Measurements from ENCODE around the gene TUBB2B.

The TUBB2B gene

GRCh38 chr6:3235486-3235885 lies 8.0 kb upstream of the TUBB2B start:
- Histone ChIP-seq H3K4me3 (ENCODE audit: control insufficient read depth in 1 of 7, extremely low read depth in 1 of 7, insufficient read depth in 4 of 7, low read depth in 2 of 7, low read length in 6 of 7) (no peak overlapping the region), H3K4me1 (ENCODE audit: control extremely low read depth in 1 of 4, control insufficient read depth in 4 of 4, insufficient read depth in 4 of 4, low read length in 3 of 4) (peaks cover 3 to 39% (median 20%) of the 10 kb centered on the region in 4 experiments), H3K27me3 (replicated peaks in 2 of 5; ENCODE audit: control insufficient read depth in 4 of 5, insufficient read depth in 5 of 5, low read length in 4 of 5) (peaks cover 12 to 40% (median 30%) of the 10 kb centered on the region in 5 experiments), H3K9me3 (ENCODE audit: control extremely low read depth in 1 of 5, control insufficient read depth in 4 of 5, insufficient read depth in 2 of 5, low read depth in 1 of 5, low read length in 4 of 5) (no peaks in the 10 kb centered on the region), H3K36me3 (ENCODE audit: control insufficient read depth in 4 of 4, insufficient read depth in 4 of 4, low read length in 3 of 4) (no peaks in the 10 kb centered on the region), H3K27ac (ENCODE audit: insufficient read depth in 1 of 2, low read depth in 1 of 2, low read length in 2 of 2, poor library complexity in 1 of 2, severe bottlenecking in 2 of 2) (no peak overlapping the region)
- peak in 1 of 3 donors; percentile 26 for DNase-seq
- WGBS (ENCODE audit: insufficient coverage), result 83% methylated on average over 1 of the region's 2 CpGs
- ChIA-PET CTCF (interaction anchor here (1.9 to 3.2 kb wide), 2 partner anchors 10 to 15 kb away, joined by 7 to 23 read pairs; no protein-coding TSS in a partner anchor), POLR2A (no interaction called here)

DNA sequence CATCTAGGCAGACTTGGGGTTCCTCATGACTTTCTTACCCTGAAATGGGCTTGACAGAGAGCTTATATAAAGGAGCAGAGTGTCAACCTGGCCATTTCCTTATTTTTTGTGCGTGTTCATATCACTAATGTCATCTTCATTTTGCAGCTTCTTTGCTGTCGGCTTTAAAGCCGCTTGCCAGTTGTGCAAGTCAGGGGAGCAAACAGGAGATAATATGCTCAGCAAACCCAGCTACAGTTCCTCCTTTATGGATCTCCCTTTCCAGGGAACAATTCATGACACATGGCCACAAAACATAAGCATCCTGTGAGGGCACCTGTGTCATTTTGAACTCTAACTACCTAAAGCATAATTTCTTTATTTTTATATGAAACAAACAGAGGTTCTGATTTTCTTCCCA lies 6.5 kb upstream of the TUBB2B start:
- CTCF ChIA-PET, result interaction anchor here (0.6 to 1.0 kb wide), 3 partner anchors 10 to 46 kb away, joined by 3 to 4 read pairs (median 3); no protein-coding TSS in a partner anchor
- POLR2A ChIA-PET, result no interaction called here
- Histone ChIP-seq H3K27me3 (replicated peaks in 2 of 5; ENCODE audit: control insufficient read depth in 4 of 5, insufficient read depth in 5 of 5, low read length in 4 of 5) (peaks cover 17 to 56% (median 37%) of the 10 kb centered on the region in 5 experiments), H3K9me3 (ENCODE audit: control extremely low read depth in 1 of 5, control insufficient read depth in 4 of 5, insufficient read depth in 2 of 5, low read depth in 1 of 5, low read length in 4 of 5) (no peaks in the 10 kb centered on the region), H3K4me1 (ENCODE audit: control extremely low read depth in 1 of 4, control insufficient read depth in 4 of 4, insufficient read depth in 4 of 4, low read length in 3 of 4) (peaks cover 3 to 50% (median 30%) of the 10 kb centered on the region in 4 experiments), H3K27ac (ENCODE audit: insufficient read depth in 1 of 2, low read depth in 1 of 2, low read length in 2 of 2, poor library complexity in 1 of 2, severe bottlenecking in 2 of 2) (no peak overlapping the region), H3K36me3 (ENCODE audit: control insufficient read depth in 4 of 4, insufficient read depth in 4 of 4, low read length in 3 of 4) (no peaks in the 10 kb centered on the region), H3K4me3 (ENCODE audit: control insufficient read depth in 1 of 7, extremely low read depth in 1 of 7, insufficient read depth in 4 of 7, low read depth in 2 of 7, low read length in 6 of 7) (no peak overlapping the region)
- DNase-seq, result no peak
- WGBS (ENCODE audit: insufficient coverage), result 76% methylated on average over 3 of the region's 3 CpGs

GRCh38 chr6:3233321-3233720 lies 5.9 kb upstream of the TUBB2B start:
- 94% methylated on average over 2 of the region's 3 CpGs for WGBS (ENCODE audit: insufficient coverage)
- no peak for DNase-seq
- H3K27me3 ChIP-seq (replicated peaks in 2 of 5; ENCODE audit: control insufficient read depth in 4 of 5, insufficient read depth in 5 of 5, low read length in 4 of 5), result peaks cover 17 to 61% (median 39%) of the 10 kb centered on the region in 5 experiments
- H3K4me1 ChIP-seq (ENCODE audit: control extremely low read depth in 1 of 4, control insufficient read depth in 4 of 4, insufficient read depth in 4 of 4, low read length in 3 of 4), result peaks cover 3 to 53% (median 35%) of the 10 kb centered on the region in 4 experiments
- ChIA-PET POLR2A (no interaction called here), CTCF (interaction anchor here (0.6 to 1.0 kb wide), 2 partner anchors 9 to 46 kb away, joined by 3 to 4 read pairs; no protein-coding TSS in a partner anchor)
- no peaks in the 10 kb centered on the region for H3K9me3 ChIP-seq (ENCODE audit: control extremely low read depth in 1 of 5, control insufficient read depth in 4 of 5, insufficient read depth in 2 of 5, low read depth in 1 of 5, low read length in 4 of 5)
- no peak overlapping the region for H3K4me3 ChIP-seq (ENCODE audit: control insufficient read depth in 1 of 7, extremely low read depth in 1 of 7, insufficient read depth in 4 of 7, low read depth in 2 of 7, low read length in 6 of 7)
- H3K36me3 ChIP-seq (ENCODE audit: control insufficient read depth in 4 of 4, insufficient read depth in 4 of 4, low read length in 3 of 4), result no peaks in the 10 kb centered on the region
- no peak overlapping the region for H3K27ac ChIP-seq (ENCODE audit: insufficient read depth in 1 of 2, low read depth in 1 of 2, low read length in 2 of 2, poor library complexity in 1 of 2, severe bottlenecking in 2 of 2)

DNA sequence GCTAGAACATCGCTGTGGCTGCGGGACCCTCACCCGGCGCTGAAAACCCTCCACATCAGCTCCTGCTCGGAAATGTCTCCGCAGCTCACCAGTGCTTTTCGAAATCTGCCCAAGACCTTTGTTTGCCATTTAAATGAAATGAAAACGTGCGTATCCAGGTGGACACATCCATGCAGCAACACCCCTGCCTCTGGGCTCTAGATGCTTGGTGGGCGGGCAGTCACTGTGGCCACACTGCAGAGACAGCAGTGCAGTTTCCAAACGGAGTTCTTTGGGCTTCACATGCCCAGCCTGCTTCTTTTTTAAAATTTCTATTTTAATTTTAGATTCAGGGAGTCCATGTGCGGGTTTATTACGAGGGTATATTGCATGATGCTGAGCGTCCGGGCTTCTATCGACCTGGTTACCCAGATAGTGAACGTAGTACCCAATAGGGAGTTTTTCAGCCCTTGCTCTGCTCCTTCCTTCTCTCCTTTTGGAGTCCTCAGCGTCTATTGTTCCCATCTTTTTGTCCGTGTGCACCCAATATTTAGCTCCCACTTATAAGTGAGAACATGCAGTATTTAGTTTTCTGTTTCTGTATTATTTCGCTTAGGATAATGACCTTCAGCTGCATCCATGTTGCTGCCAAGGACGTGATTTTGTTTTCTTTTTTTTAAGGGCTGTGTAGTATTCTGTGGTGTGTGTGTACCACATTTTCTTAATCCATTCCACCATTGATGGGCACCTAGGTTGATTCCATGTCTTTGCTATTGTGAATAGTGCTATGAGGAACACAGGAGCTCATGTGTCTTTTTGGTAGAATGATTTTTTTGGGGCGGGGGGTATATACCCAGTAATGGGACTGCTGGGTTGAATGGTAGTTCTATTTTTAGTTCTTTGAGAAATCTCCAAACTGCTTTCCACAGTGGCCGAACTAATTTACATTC lies 4.8 kb upstream of the TUBB2B start:
- Histone ChIP-seq H3K27me3 (replicated peaks in 2 of 5; ENCODE audit: control insufficient read depth in 4 of 5, insufficient read depth in 5 of 5, low read length in 4 of 5) (peaks cover 17 to 72% (median 44%) of the 10 kb centered on the region in 5 experiments), H3K9me3 (ENCODE audit: control extremely low read depth in 1 of 5, control insufficient read depth in 4 of 5, insufficient read depth in 2 of 5, low read depth in 1 of 5, low read length in 4 of 5) (no peaks in the 10 kb centered on the region), H3K36me3 (ENCODE audit: control insufficient read depth in 4 of 4, insufficient read depth in 4 of 4, low read length in 3 of 4) (no peaks in the 10 kb centered on the region), H3K27ac (ENCODE audit: insufficient read depth in 1 of 2, low read depth in 1 of 2, low read length in 2 of 2, poor library complexity in 1 of 2, severe bottlenecking in 2 of 2) (no peak overlapping the region), H3K4me3 (ENCODE audit: control insufficient read depth in 1 of 7, extremely low read depth in 1 of 7, insufficient read depth in 4 of 7, low read depth in 2 of 7, low read length in 6 of 7) (peak overlapping the region in 4 of 7 experiments; percentile 2 to 49 (median 37)), H3K4me1 (ENCODE audit: control extremely low read depth in 1 of 4, control insufficient read depth in 4 of 4, insufficient read depth in 4 of 4, low read length in 3 of 4) (peaks cover 3 to 53% (median 36%) of the 10 kb centered on the region in 4 experiments)
- DNase-seq, result no peak
- ChIA-PET CTCF (interaction anchor here (0.6 to 5.2 kb wide), 6 partner anchors 9 to 511 kb away, joined by 3 to 31 read pairs (median 3); no protein-coding TSS in a partner anchor), POLR2A (no interaction called here)
- WGBS (ENCODE audit: insufficient coverage), result 10% methylated on average over 16 of the region's 23 CpGs

GRCh38 chr6:3231247-3232016 lies 4.0 kb upstream of the TUBB2B start:
- Histone ChIP-seq H3K4me3 (ENCODE audit: control insufficient read depth in 1 of 7, extremely low read depth in 1 of 7, insufficient read depth in 4 of 7, low read depth in 2 of 7, low read length in 6 of 7) (peak overlapping the region in 5 of 7 experiments; percentile 13 to 49 (median 38)), H3K9me3 (ENCODE audit: control extremely low read depth in 1 of 5, control insufficient read depth in 4 of 5, insufficient read depth in 2 of 5, low read depth in 1 of 5, low read length in 4 of 5) (no peaks in the 10 kb centered on the region), H3K4me1 (ENCODE audit: control extremely low read depth in 1 of 4, control insufficient read depth in 4 of 4, insufficient read depth in 4 of 4, low read length in 3 of 4) (peaks cover 3 to 56% (median 44%) of the 10 kb centered on the region in 4 experiments), H3K36me3 (ENCODE audit: control insufficient read depth in 4 of 4, insufficient read depth in 4 of 4, low read length in 3 of 4) (no peaks in the 10 kb centered on the region), H3K27me3 (replicated peaks in 2 of 5; ENCODE audit: control insufficient read depth in 4 of 5, insufficient read depth in 5 of 5, low read length in 4 of 5) (peaks cover 19 to 80% (median 50%) of the 10 kb centered on the region in 5 experiments), H3K27ac (ENCODE audit: insufficient read depth in 1 of 2, low read depth in 1 of 2, low read length in 2 of 2, poor library complexity in 1 of 2, severe bottlenecking in 2 of 2) (no peak overlapping the region)
- POLR2A ChIA-PET, result interaction anchor here (0.6 kb wide), 1 partner anchor 105 kb away, joined by 4 read pairs; no protein-coding TSS in a partner anchor
- DNase-seq, result peak in 2 of 3 donors; percentile 37 to 48
- CTCF ChIA-PET, result interaction anchor here (0.9 to 5.2 kb wide), 5 partner anchors 14 to 512 kb away, joined by 3 to 31 read pairs (median 3); no protein-coding TSS in a partner anchor
- 1% methylated on average over 40 of the region's 47 CpGs for WGBS (ENCODE audit: insufficient coverage)

DNA sequence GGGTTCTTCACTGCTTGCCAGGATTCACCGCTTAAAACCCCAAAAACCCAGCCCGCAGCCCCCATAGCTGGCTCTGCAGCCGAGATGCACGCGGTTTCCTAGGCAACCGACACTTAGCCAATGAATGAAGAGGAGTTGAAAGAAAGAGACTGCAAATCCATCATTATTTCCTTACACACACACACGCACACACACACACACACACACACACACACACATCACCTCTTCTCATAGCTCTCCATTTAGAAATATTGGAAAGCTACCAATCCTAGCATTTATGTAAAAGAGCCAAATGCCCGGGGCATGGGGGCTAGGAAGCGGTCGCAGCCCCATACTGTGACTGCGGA lies 3.4 kb upstream of the TUBB2B start:
- Histone ChIP-seq H3K27ac (ENCODE audit: insufficient read depth in 1 of 2, low read depth in 1 of 2, low read length in 2 of 2, poor library complexity in 1 of 2, severe bottlenecking in 2 of 2) (no peak overlapping the region), H3K27me3 (replicated peaks in 2 of 5; ENCODE audit: control insufficient read depth in 4 of 5, insufficient read depth in 5 of 5, low read length in 4 of 5) (peaks cover 19 to 86% (median 55%) of the 10 kb centered on the region in 5 experiments), H3K4me1 (ENCODE audit: control extremely low read depth in 1 of 4, control insufficient read depth in 4 of 4, insufficient read depth in 4 of 4, low read length in 3 of 4) (peaks cover 3 to 50% (median 42%) of the 10 kb centered on the region in 4 experiments), H3K4me3 (ENCODE audit: control insufficient read depth in 1 of 7, extremely low read depth in 1 of 7, insufficient read depth in 4 of 7, low read depth in 2 of 7, low read length in 6 of 7) (peak overlapping the region in 3 of 7 experiments; percentile 36 to 49 (median 40)), H3K36me3 (ENCODE audit: control insufficient read depth in 4 of 4, insufficient read depth in 4 of 4, low read length in 3 of 4) (no peaks in the 10 kb centered on the region), H3K9me3 (ENCODE audit: control extremely low read depth in 1 of 5, control insufficient read depth in 4 of 5, insufficient read depth in 2 of 5, low read depth in 1 of 5, low read length in 4 of 5) (no peaks in the 10 kb centered on the region)
- no peak for DNase-seq
- CTCF ChIA-PET, result interaction anchor here (0.6 to 5.2 kb wide), 5 partner anchors 14 to 586 kb away, joined by 3 to 31 read pairs (median 3); no protein-coding TSS in a partner anchor
- WGBS (ENCODE audit: insufficient coverage), result 0% methylated on average over 6 of the region's 11 CpGs
- POLR2A ChIA-PET, result no interaction called here

Measured in common myeloid progenitor, CD34-positive (primary cell).